Trophoblast cell (in vitro differentiated cells and primary cell): ENCODE results near the gene FCHSD2.

ENCODE experiments used
- DNase-seq, 2 donors: peaks; one replicate each; pipeline ENCODE4 v3.0.0-alpha.2; 2016
- H2AFZ ChIP-seq: 2 replicates; pipeline ENCODE4 v1.6.1; 2013; ENCODE audit warnings: low read length, moderate library complexity, mild to moderate bottlenecking; ENCODE audit not compliant: insufficient read depth, poor library complexity
- H2AK5ac ChIP-seq: 2 replicates; pipeline ENCODE4 v1.6.1; 2013; ENCODE audit warnings: mild to moderate bottlenecking, low read length
- H2BK120ac ChIP-seq: 2 replicates; pipeline ENCODE4 v1.6.1; 2013; ENCODE audit warnings: low read length, mild to moderate bottlenecking, moderate library complexity; ENCODE audit not compliant: insufficient read depth, poor library complexity
- H2BK12ac ChIP-seq: 2 replicates; pipeline ENCODE4 v1.6.1; 2013; ENCODE audit warnings: mild to moderate bottlenecking, low read length, moderate library complexity
- H2BK5ac ChIP-seq: 2 replicates; pipeline ENCODE4 v1.6.1; 2013; ENCODE audit warnings: low read length, low read depth, moderate library complexity, mild to moderate bottlenecking; ENCODE audit not compliant: poor library complexity
- H3K14ac ChIP-seq: 2 replicates; pipeline ENCODE4 v1.6.1; 2013; ENCODE audit warnings: mild to moderate bottlenecking, low read length
- H3K18ac ChIP-seq: 2 replicates; pipeline ENCODE4 v1.6.1; 2013; ENCODE audit warnings: mild to moderate bottlenecking, low read length
- H3K23ac ChIP-seq: 2 replicates; pipeline ENCODE4 v1.6.1; 2013; ENCODE audit warnings: low read length
- H3K27ac ChIP-seq: 2 replicates; pipeline ENCODE4 v1.5.1; 2013; ENCODE audit warnings: low read depth, mild to moderate bottlenecking, inconsistent platforms, low read length, moderate library complexity
- H3K27me3 ChIP-seq: 2 replicates; pipeline ENCODE4 v1.6.1; 2013; ENCODE audit warnings: inconsistent platforms, mild to moderate bottlenecking, low read length, moderate library complexity; ENCODE audit not compliant: insufficient read depth
- H3K36me3 ChIP-seq, 2 experiments: 1 replicate in 1 of 2; 2 replicates in 1 of 2; pipeline ENCODE4 v1.6.1; 2013; ENCODE audit warnings: low read length in 2 of 2, mild to moderate bottlenecking in 2 of 2, moderate library complexity in 1 of 2; ENCODE audit not compliant: insufficient read depth in 2 of 2, control insufficient read depth in 1 of 2
- H3K4ac ChIP-seq: 2 replicates; pipeline ENCODE4 v1.6.1; 2013; ENCODE audit warnings: low read depth, mild to moderate bottlenecking, low read length, moderate library complexity
- H3K4me1 ChIP-seq, 2 experiments: 1 replicate in 1 of 2; 2 replicates in 1 of 2; pipeline ENCODE4 v1.6.1; 2013; ENCODE audit warnings: low read length in 2 of 2, mild to moderate bottlenecking in 2 of 2, moderate library complexity in 1 of 2; ENCODE audit not compliant: insufficient read depth in 2 of 2, control insufficient read depth in 1 of 2
- H3K4me2 ChIP-seq: 2 replicates; pipeline ENCODE4 v1.6.1; 2013; ENCODE audit warnings: inconsistent platforms, mild to moderate bottlenecking, low read length, moderate library complexity
- H3K4me3 ChIP-seq: 2 replicates; pipeline ENCODE4 v1.5.1; 2013; ENCODE audit warnings: mild to moderate bottlenecking, low read depth, low read length, inconsistent platforms
- H3K79me1 ChIP-seq: one replicate; pipeline ENCODE4 v1.6.1; 2013; ENCODE audit warnings: low read length
- H3K79me2 ChIP-seq: 2 replicates; pipeline ENCODE4 v1.6.1; 2013; ENCODE audit warnings: low read length, mild to moderate bottlenecking; ENCODE audit not compliant: control insufficient read depth, insufficient read depth, poor library complexity
- H3K9ac ChIP-seq: 2 replicates; pipeline ENCODE4 v1.6.1; 2013; ENCODE audit warnings: mild to moderate bottlenecking, low read length
- H3K9me3 ChIP-seq: 2 replicates; pipeline ENCODE4 v1.6.1; 2013; ENCODE audit warnings: low read depth, mild to moderate bottlenecking, control low read depth, inconsistent platforms, low read length; ENCODE audit not compliant: insufficient read depth
- H4K12ac ChIP-seq: 2 replicates; pipeline ENCODE4 v1.6.1; 2013; ENCODE audit warnings: low read depth, mild to moderate bottlenecking, low read length, moderate library complexity
- H4K8ac ChIP-seq: 2 replicates; pipeline ENCODE4 v1.6.1; 2013; ENCODE audit warnings: low read depth, mild to moderate bottlenecking, low read length, moderate library complexity
- H4K91ac ChIP-seq: one replicate; pipeline ENCODE4 v1.6.1; 2013; ENCODE audit warnings: low read depth, mild to moderate bottlenecking, low read length, moderate library complexity
- WGBS: extraction: QIAGEN DNeasy Blood & Tissue Kit; methylation state at CpG from one replicate; pipeline ENCODE4 v1.1.7; 2013; ENCODE audit warnings: missing lambda C conversion rate; ENCODE audit not compliant: insufficient read length, insufficient coverage; ENCODE audit errors: extremely low coverage; 5-methylcytosine and 5-hydroxymethylcytosine counted together

The FCHSD2 gene

GRCh38 chr11:72824020-72824419, 318.1 kb downstream of the FCHSD2 start:
- Histone ChIP-seq H4K91ac (no peak overlapping the region), H3K23ac (no peak overlapping the region), H4K8ac (no peak overlapping the region), H3K4me3 (no peak overlapping the region), H3K27ac (no peak overlapping the region), H3K4ac (no peak overlapping the region), H2BK5ac (no peak overlapping the region), H3K36me3 (no peaks in the 10 kb centered on the region), H3K4me1 (peaks cover 10 to 15% of the 10 kb centered on the region in 2 experiments), H3K18ac (no peak overlapping the region), H2BK12ac (no peak overlapping the region), H3K27me3 (no peaks in the 10 kb centered on the region), H3K79me2 (no peaks in the 10 kb centered on the region), H3K79me1 (peaks cover 2% of the 10 kb centered on the region), H2AFZ (no peak overlapping the region), H4K12ac (no peak overlapping the region), H2BK120ac (no peak overlapping the region), H2AK5ac (no peak overlapping the region), H3K9ac (no peak overlapping the region), H3K14ac (no peak overlapping the region), H3K9me3 (no peaks in the 10 kb centered on the region), H3K4me2 (no peak overlapping the region)
- no CpG with 5 or more reads among the region's 7 CpGs for WGBS
- DNase-seq = no peak

- H3K79me1 ChIP-seq = peaks cover 2% of the 10 kb centered on the region
- H3K27ac ChIP-seq = no peak overlapping the region
- DNase-seq = no peak
- no peak overlapping the region for H3K18ac ChIP-seq
- H3K27me3 ChIP-seq = no peaks in the 10 kb centered on the region
- no peak overlapping the region for H2AK5ac ChIP-seq
- H2BK5ac ChIP-seq = no peak overlapping the region
- no CpG with 5 or more reads among the region's 9 CpGs for WGBS
- no peak overlapping the region for H3K9ac ChIP-seq
- H3K79me2 ChIP-seq = no peaks in the 10 kb centered on the region
- H2AFZ ChIP-seq = no peak overlapping the region
- no peaks in the 10 kb centered on the region for H3K36me3 ChIP-seq
- no peak overlapping the region for H3K4ac ChIP-seq
- no peak overlapping the region for H3K14ac ChIP-seq
- no peak overlapping the region for H2BK120ac ChIP-seq
- H3K4me3 ChIP-seq = no peak overlapping the region
- H3K9me3 ChIP-seq = no peaks in the 10 kb centered on the region
- H4K12ac ChIP-seq = no peak overlapping the region
- no peak overlapping the region for H3K4me2 ChIP-seq
- no peak overlapping the region for H4K8ac ChIP-seq
- H2BK12ac ChIP-seq = no peak overlapping the region
- H3K4me1 ChIP-seq = peaks cover 10 to 15% of the 10 kb centered on the region in 2 experiments
- H4K91ac ChIP-seq = no peak overlapping the region
- H3K23ac ChIP-seq = no peak overlapping the region
These were observed 318.9 kb downstream of the FCHSD2 start for GRCh38 chr11:72823105-72823804.

- H3K27ac ChIP-seq = no peak overlapping the region
- H3K14ac ChIP-seq = peak overlapping the region; percentile 19
- H2AK5ac ChIP-seq = no peak overlapping the region
- no CpG with 5 or more reads among the region's 82 CpGs for WGBS
- H4K91ac ChIP-seq = peak overlapping the region; percentile 8
- H3K36me3 ChIP-seq = no peaks in the 10 kb centered on the region
- H4K8ac ChIP-seq = peak overlapping the region; percentile 70
- peak overlapping the region; percentile 86 for H3K4me2 ChIP-seq
- no peaks in the 10 kb centered on the region for H3K27me3 ChIP-seq
- no peak overlapping the region for H4K12ac ChIP-seq
- peak overlapping the region; percentile 8 for H2BK120ac ChIP-seq
- H3K79me1 ChIP-seq = peaks cover 2% of the 10 kb centered on the region
- H3K23ac ChIP-seq = no peak overlapping the region
- peak overlapping the region; percentile 63 for H3K4me3 ChIP-seq
- H3K79me2 ChIP-seq = no peaks in the 10 kb centered on the region
- peak overlapping the region; percentile 35 for H3K18ac ChIP-seq
- H2BK5ac ChIP-seq = no peak overlapping the region
- H2BK12ac ChIP-seq = no peak overlapping the region
- H3K4ac ChIP-seq = no peak overlapping the region
- peaks cover 10 to 15% of the 10 kb centered on the region in 2 experiments for H3K4me1 ChIP-seq
- H3K9ac ChIP-seq = no peak overlapping the region
- peak; percentile 92 to 96 for DNase-seq
- H3K9me3 ChIP-seq = no peaks in the 10 kb centered on the region
- H2AFZ ChIP-seq = peak overlapping the region; percentile 87
These were observed 320.0 kb downstream of the FCHSD2 start for GRCh38 chr11:72821920-72822799.

- no CpG with 5 or more reads among the region's 50 CpGs for WGBS
- H3K79me1 ChIP-seq = peaks cover 2% of the 10 kb centered on the region
- H3K4me2 ChIP-seq = peak overlapping the region; percentile 86
- no peaks in the 10 kb centered on the region for H3K36me3 ChIP-seq
- H3K4me3 ChIP-seq = peak overlapping the region; percentile 63
- H4K91ac ChIP-seq = peak overlapping the region; percentile 8
- H3K23ac ChIP-seq = no peak overlapping the region
- H3K4me1 ChIP-seq = peaks cover 13 to 18% of the 10 kb centered on the region in 2 experiments
- H4K12ac ChIP-seq = no peak overlapping the region
- no peak overlapping the region for H2BK12ac ChIP-seq
- no peaks in the 10 kb centered on the region for H3K9me3 ChIP-seq
- DNase-seq = no peak
- no peaks in the 10 kb centered on the region for H3K79me2 ChIP-seq
- H2BK120ac ChIP-seq = peak overlapping the region; percentile 8
- no peak overlapping the region for H3K27ac ChIP-seq
- peak overlapping the region; percentile 19 for H3K14ac ChIP-seq
- H4K8ac ChIP-seq = peak overlapping the region; percentile 70
- no peaks in the 10 kb centered on the region for H3K27me3 ChIP-seq
- no peak overlapping the region for H2AK5ac ChIP-seq
- H2BK5ac ChIP-seq = no peak overlapping the region
- H3K4ac ChIP-seq = no peak overlapping the region
- peak overlapping the region; percentile 35 for H3K18ac ChIP-seq
- peak overlapping the region; percentile 87 for H2AFZ ChIP-seq
- H3K9ac ChIP-seq = no peak overlapping the region
These were observed 320.7 kb downstream of the FCHSD2 start for GRCh38 chr11:72821221-72821919.
